ENCODE measurements around the gene UNC5A. TPM values are rescaled to one million over a fixed set of nuclear protein-coding genes. Genes with fewer than 3 reads are reported as not detected.

Gene UNC5A
- total and polyA plus RNA-seq, 3 experiments from 2014 or later: not detected

Other genes starting within 250 kb of the UNC5A start
- gene GPRIN1, start 200.4 kb upstream of the UNC5A start, total RNA-seq: 1 to 10 TPM; 2.3 to 2.7 TPM
- 0.43 TPM for gene GPRIN1, start 200.4 kb upstream of the UNC5A start, polyA plus RNA-seq
- not detected for gene SNCB, start 180.0 kb upstream of the UNC5A start, total RNA-seq
- not detected for gene SNCB, start 180.0 kb upstream of the UNC5A start, polyA plus RNA-seq
- gene EIF4E1B, start 179.9 kb upstream of the UNC5A start, total RNA-seq: not detected
- not detected for gene EIF4E1B, start 179.9 kb upstream of the UNC5A start, polyA plus RNA-seq
- 10 to 100 TPM; 37.4 to 38.8 TPM for gene TSPAN17, start 163.1 kb upstream of the UNC5A start, total RNA-seq
- gene TSPAN17, start 163.1 kb upstream of the UNC5A start, polyA plus RNA-seq: 26.2 TPM
- gene HK3, start 88.8 kb downstream of the UNC5A start, total RNA-seq: 1 to 10 TPM; 1.3 to 1.5 TPM
- not detected for gene HK3, start 88.8 kb downstream of the UNC5A start, polyA plus RNA-seq
- 10 to 100 TPM; 39.2 to 44.9 TPM for gene UIMC1, start 196.2 kb downstream of the UNC5A start, total RNA-seq
- gene UIMC1, start 196.2 kb downstream of the UNC5A start, polyA plus RNA-seq: 24.7 TPM
- 10 to 100 TPM; 19.5 to 22.0 TPM for gene ZNF346, start 212.1 kb downstream of the UNC5A start, total RNA-seq
- gene ZNF346, start 212.1 kb downstream of the UNC5A start, polyA plus RNA-seq: 16.8 TPM

Data from CD8-positive, alpha-beta memory T cell (primary cell).